CD4-positive, alpha-beta T cell treated with Interleukin-12 subunit alpha and Interleukin-12 subunit beta, for 1 hour (primary cell): ENCODE measurements around the gene RARS2.
A peak's percentile ranks its signal among the peaks of the same experiment; 100 is the strongest.
"Not testable (repeated sequence)": the region's sequence is repeated elsewhere in the genome, so short reads cannot be mapped to it uniquely, and the experiment has no call there.

ENCODE experiments used
- DNase-seq: peaks from one replicate; pipeline ENCODE4 v3.0.0-alpha.2; 2020

Gene RARS2, protein sequence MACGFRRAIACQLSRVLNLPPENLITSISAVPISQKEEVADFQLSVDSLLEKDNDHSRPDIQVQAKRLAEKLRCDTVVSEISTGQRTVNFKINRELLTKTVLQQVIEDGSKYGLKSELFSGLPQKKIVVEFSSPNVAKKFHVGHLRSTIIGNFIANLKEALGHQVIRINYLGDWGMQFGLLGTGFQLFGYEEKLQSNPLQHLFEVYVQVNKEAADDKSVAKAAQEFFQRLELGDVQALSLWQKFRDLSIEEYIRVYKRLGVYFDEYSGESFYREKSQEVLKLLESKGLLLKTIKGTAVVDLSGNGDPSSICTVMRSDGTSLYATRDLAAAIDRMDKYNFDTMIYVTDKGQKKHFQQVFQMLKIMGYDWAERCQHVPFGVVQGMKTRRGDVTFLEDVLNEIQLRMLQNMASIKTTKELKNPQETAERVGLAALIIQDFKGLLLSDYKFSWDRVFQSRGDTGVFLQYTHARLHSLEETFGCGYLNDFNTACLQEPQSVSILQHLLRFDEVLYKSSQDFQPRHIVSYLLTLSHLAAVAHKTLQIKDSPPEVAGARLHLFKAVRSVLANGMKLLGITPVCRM

GRCh38 chr6:87589693-87590416, at the start of gene RARS2, which contains the start of gene ORC3:
Gene RARS2, minus strand, starts transcription at chr6:87589987. Its CDS starts 30 bp downstream, at chr6:87589957.
Gene ORC3, plus strand, starts transcription at chr6:87590135. Its CDS starts 34 bp downstream, at chr6:87590169.
- DNase-seq: peak; percentile 94

DNA sequence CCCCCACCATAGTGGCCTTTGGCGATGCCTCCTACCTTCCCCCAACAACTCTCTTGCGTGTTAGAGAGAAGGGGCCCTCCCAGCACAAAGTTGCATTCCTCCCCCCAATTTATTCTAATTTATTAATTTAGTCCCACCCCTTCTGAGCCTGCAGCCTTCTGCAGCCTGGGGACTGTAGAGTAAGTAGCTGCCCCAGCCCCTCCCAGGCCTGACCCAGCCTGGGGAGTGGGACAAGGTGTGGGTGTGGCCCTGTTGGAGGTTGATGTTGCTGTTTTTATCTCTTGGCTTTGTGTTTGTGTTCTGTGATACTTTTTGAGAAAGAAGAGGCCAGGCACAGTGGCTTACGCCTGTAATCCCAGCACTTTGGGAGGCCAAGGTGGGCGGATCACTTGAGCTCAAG, 49.6 kb upstream of the RARS2 start:
- no peak for DNase-seq

DNA sequence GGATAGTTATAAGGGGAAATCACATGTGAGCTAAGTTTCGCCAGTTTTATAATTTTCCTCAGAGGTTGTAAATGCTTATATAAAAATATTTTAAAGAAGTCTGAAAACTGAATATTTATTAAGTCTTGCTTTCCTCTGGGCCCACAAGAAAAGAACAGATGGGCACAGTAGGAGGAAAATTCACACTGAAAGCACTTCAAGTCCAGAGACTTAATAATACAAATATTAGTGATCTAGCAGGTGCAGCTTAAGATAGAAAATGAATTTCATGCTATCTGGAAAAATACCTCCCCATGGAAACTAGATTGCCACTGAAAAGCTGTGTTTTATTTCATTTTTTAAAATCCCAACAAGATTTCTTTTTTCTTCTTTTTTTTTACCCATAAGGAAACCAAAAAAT, 47.3 kb upstream of the RARS2 start:
- no peak for DNase-seq

- no peak for DNase-seq
These were observed 46.5 kb upstream of the RARS2 start for GRCh38 chr6:87636315-87636714.

DNA sequence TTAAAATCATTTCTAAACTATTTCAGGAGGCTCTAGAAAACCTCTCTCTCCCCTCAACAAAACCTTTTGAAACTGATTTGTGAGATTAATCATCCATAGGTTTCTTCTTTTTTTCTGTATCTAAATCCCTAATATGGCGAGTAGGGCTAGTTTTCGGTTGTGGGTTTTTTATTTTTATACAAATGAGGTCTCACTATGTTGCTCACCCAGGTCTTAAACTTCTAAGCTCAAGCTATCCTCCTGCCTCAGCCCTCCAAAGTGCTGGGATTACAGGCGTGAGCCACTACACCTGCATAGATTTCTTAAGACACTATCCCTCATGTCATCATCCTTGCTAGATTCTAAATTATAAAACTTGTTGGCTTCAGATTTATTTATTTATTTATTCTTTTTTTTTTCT, 44.1 kb upstream of the RARS2 start:
- DNase-seq: no peak

GRCh38 chr6:87630746-87631145, 41.0 kb upstream of the RARS2 start:
- no peak for DNase-seq

DNA sequence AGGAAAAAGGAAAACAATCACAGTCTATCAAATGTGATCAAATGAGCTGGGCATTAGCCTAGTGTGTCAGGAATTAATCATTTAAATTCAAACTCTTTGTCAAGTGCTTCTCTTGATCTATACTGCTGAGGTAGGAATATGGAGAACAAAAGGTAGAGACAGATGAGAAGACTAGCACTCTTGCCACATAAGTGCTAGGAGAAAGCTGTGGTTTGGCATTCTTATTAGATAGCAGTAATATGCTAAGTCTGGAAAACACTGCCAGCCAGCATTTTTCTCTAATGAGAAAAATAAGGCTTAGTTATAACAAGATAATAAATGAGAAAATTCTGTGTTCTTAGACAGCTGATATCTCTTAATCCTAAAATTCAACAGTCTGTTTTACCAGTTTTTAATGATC, 39.1 kb upstream of the RARS2 start:
- no peak for DNase-seq

DNA sequence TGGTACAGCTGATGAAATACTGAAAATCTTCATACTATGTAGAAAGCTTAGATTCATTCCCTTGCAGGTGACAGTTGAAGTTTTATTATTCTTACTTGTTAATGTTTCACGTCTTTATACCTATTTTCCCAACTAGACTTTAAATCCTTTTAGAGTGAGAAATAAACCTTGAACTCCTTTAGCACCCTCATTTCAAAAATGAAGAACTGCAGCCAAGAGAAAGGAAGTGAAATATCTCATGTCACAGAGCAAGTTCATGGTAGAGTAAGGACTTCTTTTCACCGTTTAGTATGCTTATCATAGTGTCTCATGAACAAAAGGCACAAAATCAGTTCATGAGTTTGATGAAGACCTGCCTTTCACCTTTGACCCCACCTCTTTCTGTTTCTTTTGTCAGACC, 38.6 kb upstream of the RARS2 start:
- DNase-seq: no peak

DNA sequence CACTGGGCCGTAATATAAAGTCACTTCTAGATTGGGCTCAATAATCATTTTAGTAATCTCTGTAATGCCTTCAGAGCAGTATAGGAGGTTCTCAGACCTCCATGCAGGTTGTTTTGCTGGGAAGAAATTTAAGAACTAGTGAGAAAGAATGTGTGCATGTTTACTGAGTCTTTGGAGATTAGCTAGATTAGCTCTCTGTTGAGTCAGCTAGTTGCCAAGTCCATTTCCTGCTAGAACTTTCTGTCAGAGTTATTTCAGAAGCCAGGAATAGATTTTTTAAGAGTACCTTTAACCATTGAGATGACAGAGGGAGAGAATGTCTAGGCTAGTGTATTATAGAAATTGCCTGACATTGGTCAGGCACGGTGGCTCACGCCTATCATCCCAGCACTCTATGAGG, 33.5 kb upstream of the RARS2 start:
- DNase-seq: no peak

DNA sequence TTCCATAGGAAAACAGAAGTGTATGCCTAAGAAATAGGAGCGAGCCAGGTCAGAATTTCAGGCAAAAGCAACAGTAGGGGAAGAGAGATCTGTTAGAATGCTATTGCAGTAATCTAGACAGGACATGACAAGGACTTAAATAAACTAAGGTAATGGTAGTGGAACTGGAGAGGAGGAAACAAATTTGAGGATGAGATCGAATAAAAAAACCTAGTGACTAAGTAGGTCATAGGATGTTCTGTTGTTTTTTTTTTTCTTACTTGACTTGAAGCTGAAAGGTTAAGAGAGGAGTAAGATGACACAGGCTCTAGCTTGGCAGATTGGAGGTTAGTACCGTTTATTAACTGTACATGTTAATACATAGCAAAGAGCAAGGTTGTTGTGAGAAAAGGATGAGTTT, 28.7 kb upstream of the RARS2 start:
- no peak for DNase-seq

DNA sequence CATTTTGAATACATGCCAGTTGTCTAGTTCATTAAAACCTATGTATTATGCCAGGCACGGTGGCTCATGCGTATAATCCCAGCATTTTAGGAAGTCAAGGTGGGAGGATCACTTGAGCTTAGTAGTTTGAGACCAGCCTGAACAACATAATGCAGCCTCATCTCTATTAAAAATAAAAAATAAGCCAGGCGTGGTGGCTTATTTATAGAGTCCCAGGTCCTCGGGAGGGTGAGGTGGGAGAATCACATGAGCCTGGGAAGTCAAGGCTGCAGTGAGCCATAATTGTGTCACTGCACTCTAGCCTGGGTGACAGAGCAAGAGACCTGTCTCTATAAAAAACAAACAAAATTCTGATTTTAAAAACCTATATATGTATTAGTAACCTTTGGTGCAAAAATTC, 27.6 kb upstream of the RARS2 start:
- no peak for DNase-seq

GRCh38 chr6:87613018-87613417, 23.2 kb upstream of the RARS2 start:
- not testable (repeated sequence) for DNase-seq

GRCh38 chr6:87608802-87609201, 19.0 kb upstream of the RARS2 start:
- no peak for DNase-seq

- DNase-seq: no peak
These were observed 16.4 kb upstream of the RARS2 start for GRCh38 chr6:87606199-87606598.

- DNase-seq: no peak
These were observed 10.8 kb upstream of the RARS2 start for GRCh38 chr6:87600576-87600975.

DNA sequence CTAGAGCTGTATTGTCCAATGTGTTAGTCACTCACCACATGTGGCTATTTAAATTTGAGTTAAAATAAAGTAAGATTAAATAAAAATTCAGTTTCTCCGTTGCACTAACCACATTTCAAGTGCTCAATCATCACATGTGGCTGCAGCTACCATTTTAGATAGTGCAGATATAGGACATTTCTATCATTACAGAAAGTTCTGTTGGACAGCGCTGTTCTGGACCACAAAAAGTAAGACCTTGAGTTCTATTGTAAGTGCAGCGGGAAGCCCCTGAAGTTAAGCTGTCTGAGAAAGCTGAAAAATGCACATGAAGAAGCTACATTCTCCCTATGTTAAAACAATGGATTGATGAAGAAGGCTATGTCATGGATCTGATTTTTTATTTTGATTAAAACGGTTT, 1.2 kb upstream of the RARS2 start:
- no peak for DNase-seq

GRCh38 chr6:87590417-87590880, 662 bp upstream of the RARS2 start:
- no peak for DNase-seq

- no peak for DNase-seq
These were observed 905 bp downstream of the RARS2 start for GRCh38 chr6:87588756-87589407.

DNA sequence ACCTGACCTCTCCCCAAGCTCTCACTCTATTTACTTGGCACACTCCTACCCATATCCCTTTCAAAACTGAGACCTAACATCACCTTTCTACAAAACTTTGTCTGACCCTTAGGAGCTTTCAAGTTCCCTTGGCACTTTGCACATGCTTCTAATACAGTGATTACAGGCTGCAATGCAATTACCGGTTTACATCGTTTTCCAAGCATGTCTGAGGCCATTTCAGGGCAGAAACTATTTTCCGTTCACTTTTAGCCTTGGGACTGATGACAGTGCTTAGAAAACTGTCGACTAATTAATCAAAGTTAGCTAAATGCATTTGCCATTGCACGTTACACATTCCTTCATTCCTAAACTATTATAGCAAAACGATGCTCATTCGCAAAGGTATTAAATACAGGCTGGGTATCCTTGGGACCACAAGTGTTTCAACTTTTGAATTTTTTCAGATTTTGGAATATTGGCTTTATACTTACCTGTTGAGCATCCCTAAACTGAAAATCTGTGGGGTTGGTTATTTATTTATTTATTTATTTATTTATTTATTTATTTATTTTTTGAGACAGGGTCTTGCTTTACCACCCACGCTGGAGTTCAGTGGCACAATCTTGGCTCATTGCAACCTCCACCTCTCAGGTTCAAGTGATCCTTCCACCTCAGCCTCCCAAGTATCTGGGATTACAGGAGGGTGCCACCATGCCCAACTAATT, 3.3 kb downstream of the RARS2 start:
- DNase-seq: no peak

GRCh38 chr6:87583822-87584221, 6.0 kb downstream of the RARS2 start:
- DNase-seq: no peak

DNA sequence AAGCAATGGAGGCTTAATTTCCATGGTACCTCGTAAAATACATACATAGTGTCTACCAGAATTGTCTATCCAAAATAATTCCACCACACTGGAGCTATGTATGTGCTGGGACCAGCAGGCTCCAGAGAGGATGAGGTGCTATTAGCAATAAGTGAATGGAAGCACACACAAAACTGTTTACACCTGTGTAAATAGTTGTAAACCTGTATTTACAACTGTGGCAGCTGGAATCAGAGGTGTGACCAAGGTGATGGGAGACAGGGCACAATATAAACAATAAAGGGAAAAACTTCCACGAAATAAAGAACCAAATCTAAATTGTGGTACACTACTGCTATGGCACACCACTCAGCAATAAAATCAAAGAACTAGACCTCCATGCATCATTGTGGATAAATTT, 14.4 kb downstream of the RARS2 start:
- no peak for DNase-seq

DNA sequence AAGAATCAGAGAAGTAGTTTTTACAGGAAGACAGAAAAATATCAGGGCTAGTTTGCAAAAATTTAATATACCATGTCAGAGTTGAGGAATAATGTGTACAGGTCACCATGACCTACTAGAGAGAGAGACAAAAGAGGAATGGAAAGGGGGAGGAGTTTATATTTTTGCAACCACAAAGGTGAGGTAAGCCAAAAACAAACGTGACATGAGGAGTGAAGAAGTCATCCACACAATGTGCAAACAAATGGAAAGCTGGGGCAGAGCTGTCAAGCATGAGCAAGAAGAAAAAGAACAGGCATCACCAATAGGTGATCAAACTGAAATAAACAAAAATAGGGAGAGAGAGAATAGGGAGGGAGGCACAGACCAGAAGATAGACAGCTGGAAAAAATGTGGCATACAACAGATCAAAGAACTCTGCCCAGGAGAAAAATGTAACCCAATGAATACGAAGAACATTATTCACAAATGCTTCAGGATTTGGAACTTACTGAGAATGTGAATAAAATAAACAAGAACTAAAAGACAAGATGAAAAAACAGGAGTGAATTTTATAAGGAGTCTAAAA, 15.5 kb downstream of the RARS2 start:
- no peak for DNase-seq
